Smooth muscle cell of the brain vasculature (primary cell): ENCODE measurements around the gene LRRIQ4.
A peak's percentile ranks its signal among the peaks of the same experiment; 100 is the strongest.

ENCODE experiments used
- DNase-seq: peaks from one replicate; pipeline ENCODE4 v3.0.0-alpha.2; 2012; ENCODE audit warnings: low read depth, low spot score

LRRIQ4 gene

GRCh38 chr3:169855514-169855913 lies 42.8 kb downstream of the LRRIQ4 start:
- DNase-seq, result no peak

- DNase-seq, result no peak
These were observed 45.1 kb downstream of the LRRIQ4 start for GRCh38 chr3:169857811-169858210.

- DNase-seq, result no peak
These were observed 49.2 kb downstream of the LRRIQ4 start for GRCh38 chr3:169861871-169862270.

DNA sequence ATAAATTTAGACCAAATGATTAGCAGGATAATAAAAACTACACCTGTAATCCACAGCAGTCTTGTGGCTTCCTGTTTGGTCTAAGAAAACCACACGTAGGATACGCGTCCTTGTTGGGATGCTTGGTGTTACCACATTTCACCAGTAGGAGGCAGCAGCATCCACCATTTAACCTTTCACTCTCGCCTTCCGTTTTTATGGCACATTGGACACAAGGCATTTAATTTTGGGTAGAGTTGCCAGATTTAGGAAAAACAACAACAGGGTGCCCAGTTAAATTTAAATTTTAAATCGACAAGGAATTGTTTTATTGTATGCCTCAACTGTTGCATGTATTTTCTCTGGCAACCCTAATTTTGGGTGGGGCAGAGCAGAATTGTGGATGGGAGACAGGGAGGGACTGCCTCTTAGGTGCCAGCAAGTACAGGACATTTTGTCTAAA lies 50.8 kb downstream of the LRRIQ4 start:
- DNase-seq, result peak; percentile 24

- no peak for DNase-seq
These were observed 51.6 kb downstream of the LRRIQ4 start for GRCh38 chr3:169864270-169864669.

GRCh38 chr3:169865176-169865767 lies 52.6 kb downstream of the LRRIQ4 start:
- no peak for DNase-seq

DNA sequence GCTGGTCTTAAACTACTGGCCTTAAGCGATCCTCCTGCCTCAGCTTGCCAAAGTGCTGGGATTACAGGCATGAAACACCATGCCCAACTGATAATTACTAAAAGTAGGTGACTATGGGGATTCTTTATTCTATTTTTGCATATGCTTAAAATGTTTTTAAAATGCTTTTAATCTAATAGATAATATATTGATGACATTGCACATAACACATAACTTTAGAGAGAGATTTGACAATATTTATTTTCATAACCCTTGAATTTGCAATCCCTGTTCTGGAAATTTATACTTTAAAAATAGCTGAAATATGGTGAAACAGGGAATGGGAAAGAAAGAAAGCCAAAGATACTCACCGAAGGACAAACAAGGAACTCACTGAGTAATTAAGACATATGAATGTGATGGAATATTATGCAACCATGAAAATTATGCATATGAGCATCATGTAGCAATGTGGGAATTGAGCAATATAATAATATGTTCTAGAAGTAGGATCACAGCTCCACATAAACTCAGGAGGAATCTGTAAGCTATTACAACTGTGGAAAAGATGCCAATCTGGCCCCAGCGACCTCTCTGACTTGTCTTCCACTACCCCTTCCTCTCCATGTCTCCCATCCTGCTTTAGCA lies 55.0 kb downstream of the LRRIQ4 start:
- DNase-seq, result no peak

DNA sequence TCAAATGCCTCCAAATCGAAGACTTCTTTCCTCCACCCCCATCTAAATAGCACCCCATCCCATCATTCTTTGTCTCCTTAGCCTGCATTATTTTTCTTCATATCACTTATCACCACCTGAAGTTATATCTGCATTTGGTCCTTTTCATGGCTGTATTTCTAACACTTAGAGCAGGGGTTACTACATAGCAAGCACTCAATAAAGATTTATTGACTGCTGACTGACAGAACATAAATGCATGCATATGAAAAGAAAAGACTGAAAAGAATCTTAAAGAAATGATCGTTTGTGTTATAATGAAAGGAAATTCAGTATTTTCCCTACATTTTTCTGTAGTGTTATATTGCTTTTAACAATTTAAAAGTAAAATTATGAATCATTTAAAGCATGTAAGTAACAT lies 55.7 kb downstream of the LRRIQ4 start:
- DNase-seq, result no peak

DNA sequence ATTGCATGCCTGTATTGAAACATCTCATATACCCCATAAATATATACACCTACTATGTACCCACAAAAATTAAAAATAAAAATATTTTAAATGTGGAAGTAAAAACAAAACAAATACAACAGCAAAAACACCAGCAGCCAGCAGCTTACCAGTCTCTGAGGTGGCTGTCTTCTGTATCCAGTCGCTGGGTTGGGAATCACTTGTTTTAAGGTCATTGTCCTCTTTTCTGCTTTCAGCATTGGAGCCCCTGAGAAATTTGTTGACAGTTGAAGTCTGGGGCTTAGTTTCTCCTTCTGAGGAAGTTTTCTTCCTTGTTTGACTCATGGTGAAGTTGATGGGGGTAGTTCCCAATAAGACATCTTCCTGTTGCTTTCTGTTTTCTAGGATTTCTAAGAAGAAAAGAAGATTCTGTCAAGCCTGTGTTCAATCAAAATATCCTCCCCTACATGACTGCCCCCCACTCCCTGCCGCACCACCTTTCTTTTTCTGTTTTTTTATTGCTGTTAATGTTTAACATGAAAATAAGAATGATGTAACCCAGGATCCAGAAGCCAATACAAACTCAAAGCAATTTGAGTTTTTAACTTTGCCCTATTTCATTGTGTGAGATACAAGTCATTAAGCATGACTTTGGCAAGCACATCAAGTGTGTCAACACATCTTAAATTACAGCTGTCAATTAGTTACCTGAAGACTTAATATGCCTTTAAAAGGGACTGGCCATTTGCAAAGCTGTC lies 57.0 kb downstream of the LRRIQ4 start, which contains the start of gene LRRC31:
LRRC31 (minus strand) TSS at position 452 of the 737 bp plus-strand sequence; CDS start at position 324, 128 bp downstream.
- no peak for DNase-seq

GRCh38 chr3:169871129-169871886 lies 58.6 kb downstream of the LRRIQ4 start:
- DNase-seq, result no peak

DNA sequence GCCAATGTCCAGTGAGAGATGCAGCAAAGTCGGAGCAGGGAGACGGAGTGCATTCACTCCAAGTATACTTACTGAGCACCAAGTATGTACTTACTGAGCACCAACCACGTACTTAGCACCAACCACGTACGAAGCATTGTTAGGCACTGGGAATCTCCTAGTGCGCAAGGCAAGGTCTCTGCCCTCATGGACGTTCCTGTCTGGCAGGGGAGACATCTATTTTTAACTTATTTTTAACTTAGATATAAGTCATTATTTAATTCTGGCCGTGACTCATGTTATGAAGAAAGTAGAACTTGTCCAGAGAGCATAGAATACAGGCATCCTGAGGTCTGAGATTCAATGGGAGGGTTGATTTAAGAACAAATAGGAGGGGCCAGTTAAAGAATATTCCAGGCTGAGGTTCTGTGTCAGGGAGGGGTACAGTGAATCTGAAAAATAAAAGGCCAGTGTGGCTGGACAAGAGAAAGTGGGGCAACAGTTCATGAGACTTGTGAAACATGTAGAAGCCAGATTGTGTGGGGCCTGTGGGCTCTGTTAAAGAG lies 66.4 kb downstream of the LRRIQ4 start:
- no peak for DNase-seq

- DNase-seq, result no peak
These were observed 67.3 kb downstream of the LRRIQ4 start for GRCh38 chr3:169879845-169880575.

- DNase-seq, result no peak
These were observed 68.0 kb downstream of the LRRIQ4 start for GRCh38 chr3:169880576-169881250.

DNA sequence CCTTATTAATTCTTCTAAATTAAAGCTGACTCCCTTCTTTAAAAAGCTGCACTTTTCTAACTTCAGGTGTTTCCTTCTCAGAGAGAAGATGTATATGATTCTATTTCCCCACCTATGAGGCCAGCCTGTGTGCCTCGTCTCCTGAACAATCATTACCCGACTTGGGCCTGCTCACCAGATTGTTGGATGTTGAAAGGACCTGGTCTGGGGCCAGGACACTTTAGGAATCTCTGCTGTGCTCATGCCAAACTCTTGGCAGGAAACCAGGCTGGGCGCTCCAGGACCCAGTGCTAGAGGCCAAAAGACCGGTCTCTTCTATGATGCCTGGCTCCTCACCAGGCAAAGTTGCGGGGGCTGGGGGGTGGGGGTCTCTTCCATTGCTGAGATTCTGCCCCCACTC lies 74.0 kb downstream of the LRRIQ4 start:
- DNase-seq, result no peak
